HG03342 (cell line): Measurements from ENCODE around the gene ATG4B.

ENCODE experiments used
- ATAC-seq: cut with Tn5 transposase; IDR thresholded peaks from one replicate; pipeline ENCODE4 v1.9.1; 2021; ENCODE audit warnings: mild to moderate bottlenecking, moderate library complexity; ENCODE audit not compliant: unreplicated experiment

Gene ATG4B

DNA sequence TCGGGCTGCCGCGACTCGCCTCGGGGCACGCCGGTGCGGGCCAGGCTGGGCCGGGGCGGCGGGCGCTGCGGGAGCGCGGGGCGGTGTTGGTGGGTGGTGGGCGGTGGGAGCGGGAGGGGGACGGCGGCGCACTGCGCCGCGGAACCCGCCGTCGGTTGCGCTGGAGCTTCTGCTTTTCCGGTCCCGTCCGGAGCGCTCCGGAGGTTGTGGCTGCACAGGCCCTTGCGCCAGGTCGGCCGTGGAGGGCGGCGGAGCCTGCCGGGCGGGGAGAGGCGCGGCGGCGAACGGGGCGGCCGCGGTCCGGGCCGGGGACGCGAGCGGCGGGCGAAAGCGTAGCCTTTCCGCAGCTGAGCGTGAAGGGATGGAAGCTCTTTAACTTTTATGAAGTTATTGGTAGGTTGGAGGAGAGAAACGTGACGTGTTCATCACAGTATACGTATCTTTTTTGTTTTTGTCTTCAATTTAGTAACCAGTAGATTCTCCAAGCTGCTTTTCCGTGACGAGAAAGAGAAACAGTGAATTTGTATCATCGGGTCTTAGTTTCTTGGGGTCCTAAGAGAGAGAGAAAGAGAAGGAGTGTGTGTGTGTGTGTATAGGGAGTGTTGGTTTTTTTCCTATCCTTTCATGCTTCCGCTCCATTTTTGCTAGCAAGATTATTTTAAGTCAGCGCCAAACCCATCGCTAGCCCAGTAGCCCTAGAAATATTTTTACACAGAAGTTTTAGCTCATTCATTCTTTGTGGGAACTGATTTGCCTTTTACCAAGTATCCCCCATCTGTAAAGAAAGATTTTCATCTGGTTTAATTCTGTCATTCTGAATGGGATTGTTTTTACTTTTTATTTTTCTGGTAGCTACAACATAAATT, 535 bp downstream of the ATG4B start:
- peak; percentile 26 for ATAC-seq

DNA sequence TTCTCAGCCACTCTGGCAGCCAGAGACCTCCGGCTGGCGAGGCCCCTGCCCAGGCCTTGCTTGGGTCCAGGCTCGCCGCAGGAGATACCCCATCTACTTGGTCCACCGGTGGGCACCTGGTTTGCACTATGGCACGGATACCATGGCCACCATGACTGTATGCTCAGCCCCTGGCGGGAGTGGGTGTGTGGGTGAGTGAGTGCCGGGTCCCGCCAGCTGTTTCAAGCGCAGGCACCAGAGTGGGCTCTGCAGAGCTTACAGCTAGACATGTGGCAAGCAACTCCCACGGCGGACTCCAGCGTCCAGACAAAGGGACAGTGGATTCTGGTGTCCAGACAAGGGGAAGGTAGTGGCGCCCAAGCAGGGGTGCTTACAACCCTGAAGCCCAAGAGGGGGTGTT, 1.4 kb downstream of the ATG4B start:
- no peak for ATAC-seq

DNA sequence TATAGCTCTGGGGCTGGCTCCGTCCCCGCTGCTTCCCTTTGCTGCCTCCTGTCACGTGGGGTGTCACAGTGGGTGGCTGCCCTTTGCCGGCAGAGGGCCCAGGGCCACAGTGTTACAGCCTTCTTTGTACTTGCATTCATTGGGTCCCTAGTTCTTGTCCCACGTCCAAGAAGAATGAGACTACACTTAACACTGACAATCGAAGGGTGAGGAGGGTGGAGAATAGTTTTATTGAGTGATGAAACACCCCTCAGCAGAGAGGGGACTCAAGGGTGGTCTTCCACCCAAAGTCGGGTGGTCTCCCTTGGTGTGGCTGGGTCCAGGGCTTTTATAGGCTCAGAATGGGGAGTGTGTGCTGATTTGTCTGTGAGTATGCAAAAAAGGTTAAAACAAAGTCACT, 1.9 kb downstream of the ATG4B start:
- no peak for ATAC-seq

DNA sequence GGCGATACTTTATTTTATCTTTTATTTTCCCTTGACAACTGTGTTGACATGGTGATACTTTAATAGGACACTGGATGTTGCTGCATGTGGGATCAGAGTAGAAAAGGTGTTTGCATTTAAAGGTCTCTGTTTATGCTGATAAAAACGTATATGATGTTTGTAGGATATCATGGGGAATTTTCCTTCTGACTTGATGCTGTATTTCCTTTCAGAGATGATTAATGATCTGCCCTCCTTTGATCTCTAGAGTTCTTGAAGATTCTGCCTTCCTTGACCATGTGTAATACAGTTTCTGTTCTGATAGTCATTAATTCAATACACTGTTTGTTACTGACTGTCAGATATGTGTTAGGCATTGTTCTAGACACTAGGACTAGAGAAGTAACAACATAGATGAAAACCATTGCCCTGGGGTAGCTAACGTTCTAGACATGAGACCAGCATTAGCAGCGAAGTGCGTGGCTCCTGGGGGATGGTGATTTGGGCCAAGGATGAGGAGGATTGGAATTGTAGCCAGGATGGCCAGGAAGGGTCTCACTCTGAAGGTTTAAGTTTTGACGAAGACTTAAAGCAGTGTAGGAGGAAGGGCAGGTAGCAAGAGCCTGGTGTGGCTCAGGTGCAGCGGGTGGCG, 2.8 kb downstream of the ATG4B start:
- ATAC-seq = no peak

DNA sequence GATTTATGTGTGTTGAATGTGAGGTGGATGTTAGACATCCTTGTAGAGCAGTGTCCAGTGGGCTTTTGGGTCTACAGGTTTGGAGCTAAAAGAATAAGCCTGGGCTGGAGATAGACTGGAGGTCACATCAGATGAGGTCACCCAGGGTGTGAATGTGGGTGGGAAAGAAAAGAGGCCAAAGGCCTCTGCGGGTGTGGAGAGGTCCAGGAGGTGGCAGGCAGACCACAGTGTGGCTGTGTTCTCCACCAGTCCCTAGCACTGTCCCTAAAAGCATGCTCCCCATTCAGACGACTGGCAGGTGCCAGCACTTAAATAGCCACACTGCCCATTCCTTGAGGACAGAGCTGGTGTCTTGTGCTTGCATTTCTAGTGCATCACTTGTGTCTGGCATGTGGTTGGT, 4.1 kb downstream of the ATG4B start:
- ATAC-seq = no peak

DNA sequence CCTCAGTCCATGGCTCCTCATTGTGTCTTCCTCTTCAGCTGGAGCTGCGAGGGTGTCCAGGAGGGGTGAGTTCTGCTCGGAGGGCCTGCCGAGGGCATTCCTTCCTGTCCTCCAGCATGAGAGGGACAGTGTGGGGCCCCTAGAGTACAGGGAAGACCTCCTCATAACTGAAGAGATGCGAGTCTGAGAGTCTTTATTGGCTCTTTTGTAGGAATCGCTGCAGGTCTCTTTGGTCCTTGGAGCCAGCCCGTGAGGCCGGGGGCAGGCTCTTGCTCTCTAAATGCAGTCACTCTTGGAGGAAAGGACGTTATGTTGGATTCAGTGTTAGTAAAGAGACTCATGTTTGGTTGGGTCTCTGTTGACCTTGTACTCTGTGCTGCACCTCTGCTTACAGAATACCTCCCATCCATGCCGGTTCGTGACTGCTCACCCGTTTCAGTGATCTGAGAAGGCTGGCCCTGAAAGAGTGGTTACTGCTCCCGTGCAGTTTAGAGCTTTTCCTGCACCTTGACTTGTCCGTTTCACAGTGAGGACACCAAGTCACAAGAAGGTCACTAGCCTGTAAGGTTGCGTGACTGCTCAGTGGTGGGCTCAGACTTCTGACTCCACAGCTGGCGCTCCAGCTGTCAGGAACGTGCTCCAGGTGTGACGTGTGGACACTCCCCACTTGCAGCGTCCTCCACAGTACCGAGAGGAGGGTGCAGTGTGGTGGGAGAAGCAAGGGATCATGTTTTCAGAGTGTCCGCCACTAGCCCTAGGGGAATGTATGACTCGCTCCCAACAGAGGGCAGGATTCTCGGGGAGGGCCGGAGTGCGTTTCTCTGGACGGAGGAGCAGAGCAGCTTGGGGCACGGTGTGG, 7.8 kb downstream of the ATG4B start:
- no peak for ATAC-seq

DNA sequence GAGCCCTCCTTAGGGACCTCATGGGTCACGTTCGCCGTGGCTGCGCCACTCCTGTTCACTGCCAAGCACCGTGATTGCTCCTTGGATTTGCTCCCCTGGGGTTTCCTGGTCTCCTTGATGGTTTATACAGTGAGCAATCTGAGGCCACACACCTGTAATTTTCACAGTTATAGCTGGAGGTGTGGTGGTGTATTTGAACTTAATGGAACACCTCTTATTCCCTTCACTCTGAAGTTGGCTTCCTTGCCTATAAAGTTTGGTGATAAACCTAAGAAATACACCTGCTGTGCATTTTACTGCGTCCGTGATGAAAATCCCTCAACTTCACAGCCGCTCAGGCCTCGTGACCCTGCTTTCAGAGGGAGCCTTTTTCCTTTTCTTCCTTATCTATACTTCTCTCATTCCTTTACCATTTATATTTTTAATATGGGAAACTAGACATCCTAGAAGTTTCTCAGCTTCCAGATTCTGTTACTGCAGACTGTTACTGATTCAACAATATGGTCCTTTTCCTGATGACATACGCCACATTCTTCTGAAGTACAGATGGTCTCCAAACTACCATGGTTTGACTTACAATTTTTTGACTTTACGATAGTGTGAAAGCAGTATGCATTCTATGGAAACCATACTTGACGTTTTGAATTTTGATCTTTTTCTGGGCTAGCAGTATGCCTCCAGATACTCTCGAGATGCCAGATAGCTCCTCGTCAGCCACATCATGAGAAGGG, 8.6 kb downstream of the ATG4B start:
- ATAC-seq = no peak

DNA sequence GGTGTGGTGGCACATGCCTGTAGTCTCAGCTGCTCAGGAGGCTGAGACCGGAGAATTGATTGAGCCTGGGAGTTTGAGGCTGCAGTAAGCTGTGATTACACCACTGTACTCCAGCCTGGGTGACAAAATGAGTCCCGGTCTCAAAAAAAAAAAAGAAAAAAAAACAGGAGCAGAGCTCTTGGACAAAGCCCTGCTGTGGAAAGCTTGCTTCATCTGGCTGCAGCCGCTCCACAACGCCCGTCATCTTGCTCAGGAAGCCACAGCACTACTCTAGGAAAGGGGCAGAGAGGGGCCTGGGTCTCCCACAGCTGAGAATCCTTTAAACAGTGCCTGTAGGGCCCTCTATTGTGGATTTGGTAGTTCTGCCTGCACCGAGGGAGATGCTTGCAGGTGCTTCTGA, 11.0 kb downstream of the ATG4B start:
- ATAC-seq = no peak

DNA sequence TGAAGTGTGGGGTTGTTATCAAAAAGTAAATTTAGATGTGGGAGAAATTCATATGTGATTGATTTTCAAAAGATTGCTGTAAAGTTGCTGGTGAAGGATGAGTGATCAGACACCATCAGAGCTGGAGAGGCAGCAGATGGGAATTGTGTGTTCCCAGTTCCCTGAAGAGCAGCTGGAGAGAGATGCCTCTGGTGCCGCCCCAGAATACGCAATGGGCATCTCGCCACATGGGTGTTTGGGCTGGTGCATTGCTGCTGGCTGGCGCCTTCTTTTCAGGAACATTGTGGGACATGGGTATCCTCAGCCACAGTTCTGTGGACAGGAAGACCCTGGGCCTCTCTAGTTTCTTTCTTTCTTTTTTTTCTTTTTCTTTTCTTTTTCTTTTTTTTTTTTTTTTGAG, 11.9 kb downstream of the ATG4B start:
- ATAC-seq = no peak

DNA sequence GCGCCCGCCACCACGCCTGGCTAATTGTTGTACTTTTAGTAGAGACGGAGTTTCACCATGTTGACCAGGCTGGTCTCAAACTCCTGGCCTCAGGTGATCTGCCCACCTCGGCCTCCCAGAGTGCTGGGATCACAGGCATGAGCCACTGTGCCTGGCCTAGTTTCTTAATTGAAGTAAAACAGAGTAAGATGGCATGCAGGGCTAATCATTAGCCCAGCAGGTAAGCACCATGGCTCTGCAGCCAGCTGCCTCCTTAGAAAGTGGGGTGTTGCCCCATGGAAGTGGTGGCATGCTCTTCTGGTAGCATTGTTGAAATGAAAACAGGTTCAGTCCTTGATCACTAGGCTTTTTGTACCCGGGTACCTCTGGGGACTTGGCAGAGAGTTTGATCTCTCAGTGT, 12.4 kb downstream of the ATG4B start:
- ATAC-seq = no peak

DNA sequence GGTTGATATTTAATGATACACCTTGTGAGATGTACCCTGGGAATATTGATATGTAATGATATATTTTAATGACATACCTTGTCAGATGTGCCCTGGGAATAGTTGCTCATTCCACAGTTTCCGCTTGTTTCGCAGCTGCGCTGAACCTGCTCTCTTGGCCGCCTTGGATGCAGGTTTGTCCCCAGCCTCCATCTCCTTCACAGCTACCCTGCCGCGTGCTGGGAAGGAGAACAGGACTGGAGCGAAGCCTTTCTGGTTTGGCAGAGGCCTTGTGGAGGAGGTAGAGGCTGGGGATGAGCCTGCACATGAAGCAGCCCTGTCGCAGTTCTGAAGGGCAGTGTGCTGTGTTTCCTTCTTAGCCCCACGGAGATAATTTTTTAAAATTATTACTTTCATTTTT, 14.6 kb downstream of the ATG4B start:
- no peak for ATAC-seq

DNA sequence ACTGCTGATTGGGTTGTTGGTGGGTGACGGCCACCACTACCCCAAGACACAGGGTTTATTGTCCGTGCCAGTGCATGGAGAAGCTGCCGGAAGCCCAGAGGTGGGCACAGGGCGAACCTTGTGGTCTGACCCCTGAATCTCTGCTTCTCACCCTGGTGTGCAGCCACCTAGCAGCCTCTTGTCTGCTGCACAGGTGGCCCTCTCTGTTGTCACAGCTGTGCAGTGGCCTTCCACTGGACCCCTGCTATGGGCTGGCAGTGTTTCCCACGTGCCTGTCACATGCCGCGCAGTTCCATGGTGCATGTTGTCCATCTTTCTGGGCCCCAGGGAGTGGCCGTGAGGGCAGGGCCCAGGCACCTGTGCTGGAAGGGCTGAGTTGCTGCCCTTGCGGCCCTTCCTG, 15.2 kb downstream of the ATG4B start:
- ATAC-seq = no peak

DNA sequence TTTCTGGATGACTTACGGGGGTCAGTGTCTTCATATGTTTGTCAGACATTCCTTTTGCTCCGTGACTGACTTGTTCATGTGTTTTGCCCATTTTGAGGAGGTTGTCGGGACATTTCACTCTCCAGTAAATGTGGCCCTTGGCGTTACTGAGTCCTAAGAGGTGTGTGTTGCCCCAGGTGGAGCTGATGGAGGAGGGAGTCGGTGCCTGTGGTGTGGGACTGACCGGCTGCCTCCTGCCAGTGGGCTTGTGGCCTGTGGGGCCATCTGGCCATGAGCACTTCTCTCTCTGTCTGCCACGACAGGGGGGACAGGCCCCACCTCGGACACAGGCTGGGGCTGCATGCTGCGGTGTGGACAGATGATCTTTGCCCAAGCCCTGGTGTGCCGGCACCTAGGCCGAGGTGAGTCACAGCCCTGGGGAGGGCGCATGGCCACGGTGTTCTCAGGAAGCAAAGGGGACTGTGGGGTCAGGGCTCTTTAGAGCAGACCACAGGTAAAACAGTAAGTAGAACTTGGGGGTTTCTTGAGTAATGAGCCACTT, 15.8 kb downstream of the ATG4B start:
- ATAC-seq = no peak

DNA sequence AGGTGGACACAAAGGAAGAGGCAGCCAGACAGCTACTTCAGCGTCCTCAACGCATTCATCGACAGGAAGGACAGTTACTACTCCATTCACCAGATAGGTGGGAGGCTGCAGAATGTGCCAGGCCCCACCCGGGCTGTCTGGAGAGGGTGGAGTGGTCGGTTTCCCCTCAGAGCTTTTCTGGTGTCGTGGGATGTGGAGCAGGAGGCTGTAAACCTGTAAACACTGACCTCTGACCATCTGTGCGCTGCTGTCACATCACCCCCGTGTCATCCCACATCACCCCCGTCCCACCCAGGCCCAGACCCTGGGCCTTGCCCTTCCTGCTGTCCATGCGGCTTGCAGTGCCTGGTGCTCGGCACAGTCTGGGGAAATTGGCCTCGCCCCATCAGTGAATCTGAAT, 17.1 kb downstream of the ATG4B start:
- no peak for ATAC-seq

DNA sequence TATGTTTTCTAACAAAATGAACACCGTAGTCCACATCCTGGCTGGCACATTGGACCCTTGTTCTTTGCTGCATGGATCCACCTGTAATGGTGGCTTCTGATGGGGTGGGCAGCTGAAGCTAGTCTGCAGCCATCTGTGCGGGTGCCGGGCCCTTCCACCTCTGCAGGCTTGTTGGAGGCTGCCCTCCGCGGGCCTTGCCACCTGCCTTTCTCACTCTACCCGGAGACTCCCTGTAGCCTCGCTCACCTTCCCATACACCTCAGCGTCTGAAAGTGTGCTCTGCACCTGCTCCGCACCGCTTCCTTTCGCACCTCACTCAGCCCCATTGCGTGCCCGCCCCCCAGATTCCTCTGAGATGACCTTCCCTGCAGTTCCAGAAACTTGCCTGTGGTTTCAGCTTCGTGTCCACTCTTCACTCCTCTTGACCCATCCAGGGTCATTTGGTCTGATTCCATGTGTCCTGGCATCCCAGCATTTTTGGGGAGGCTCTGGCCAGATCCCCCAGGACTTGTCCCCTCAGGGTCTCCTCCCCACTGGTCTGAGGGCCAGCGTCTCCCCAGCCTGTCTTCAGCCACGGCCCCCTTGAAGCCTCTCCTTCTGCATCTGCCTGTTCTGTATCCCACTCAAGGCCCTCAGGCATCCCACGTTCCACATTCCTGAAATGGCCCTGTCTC, 18.2 kb downstream of the ATG4B start:
- ATAC-seq = no peak

DNA sequence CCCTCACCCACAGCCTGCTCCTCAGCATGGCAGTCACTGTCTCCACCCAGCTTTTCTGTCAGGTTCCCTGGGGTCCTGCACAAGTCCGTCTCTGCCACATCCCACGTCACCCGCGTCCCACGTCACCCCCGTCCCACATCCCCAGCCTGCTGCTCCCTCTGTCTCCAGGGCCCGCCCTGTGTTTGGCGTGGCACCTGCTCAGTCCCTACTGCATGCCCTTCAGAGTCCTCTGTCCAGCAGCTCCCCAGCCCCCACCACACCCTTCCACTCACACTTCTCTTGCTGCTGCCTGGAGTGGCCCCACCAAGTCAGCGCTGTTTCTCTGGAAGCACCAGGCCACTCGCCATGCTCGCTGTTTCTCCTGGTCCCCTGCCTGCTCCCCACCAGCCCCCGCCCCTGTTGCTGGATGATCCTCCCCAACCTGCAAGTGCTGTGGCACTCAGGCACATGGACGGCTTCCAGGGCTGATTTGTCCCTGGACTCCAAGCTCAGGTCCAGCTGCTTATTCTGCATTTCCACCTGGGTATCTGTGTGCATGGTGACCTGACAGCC, 18.8 kb downstream of the ATG4B start:
- ATAC-seq = no peak

DNA sequence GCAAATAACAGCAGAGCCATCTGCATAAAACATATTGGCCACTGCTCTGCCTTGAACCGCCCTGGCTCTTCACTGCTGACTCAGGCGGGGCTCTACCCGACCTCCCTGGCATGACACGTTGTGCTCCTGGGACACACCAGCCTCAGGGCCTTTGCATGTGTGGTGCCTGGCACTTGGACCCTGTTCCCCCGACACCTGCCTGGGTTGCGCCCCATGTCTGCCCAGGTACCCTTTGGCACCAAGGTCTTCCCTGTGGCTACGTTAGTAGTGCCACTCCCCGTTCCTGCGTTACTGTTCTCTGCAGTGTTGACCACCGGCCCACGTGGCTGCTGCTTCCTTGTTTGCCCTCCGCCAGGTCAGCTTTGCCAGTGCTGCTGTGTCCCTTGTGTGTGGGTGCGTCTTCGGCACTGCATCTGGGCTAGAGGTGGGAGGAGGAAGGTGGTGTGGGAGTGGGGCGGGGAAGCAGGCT, 20.3 kb downstream of the ATG4B start:
- ATAC-seq = no peak

DNA sequence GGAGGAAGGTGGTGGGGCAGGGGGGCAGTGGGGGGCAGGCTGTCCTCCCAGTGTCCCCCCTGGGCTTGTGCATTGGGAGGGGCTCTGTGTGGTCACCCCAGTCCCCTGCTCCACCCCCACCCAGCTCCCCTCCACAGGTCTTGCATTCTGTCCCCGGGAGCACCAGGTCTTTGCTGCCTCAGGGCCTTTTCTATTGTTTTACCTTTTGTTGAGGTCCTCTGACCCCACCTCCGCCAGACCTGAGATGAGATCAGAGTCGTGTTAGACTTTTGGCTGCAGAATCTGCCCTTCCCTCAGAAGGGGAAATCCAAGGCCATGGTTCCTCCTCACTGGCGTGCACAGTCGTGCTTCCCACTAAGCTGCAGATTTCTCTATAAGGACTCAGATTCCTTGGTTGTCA, 20.8 kb downstream of the ATG4B start:
- no peak for ATAC-seq

DNA sequence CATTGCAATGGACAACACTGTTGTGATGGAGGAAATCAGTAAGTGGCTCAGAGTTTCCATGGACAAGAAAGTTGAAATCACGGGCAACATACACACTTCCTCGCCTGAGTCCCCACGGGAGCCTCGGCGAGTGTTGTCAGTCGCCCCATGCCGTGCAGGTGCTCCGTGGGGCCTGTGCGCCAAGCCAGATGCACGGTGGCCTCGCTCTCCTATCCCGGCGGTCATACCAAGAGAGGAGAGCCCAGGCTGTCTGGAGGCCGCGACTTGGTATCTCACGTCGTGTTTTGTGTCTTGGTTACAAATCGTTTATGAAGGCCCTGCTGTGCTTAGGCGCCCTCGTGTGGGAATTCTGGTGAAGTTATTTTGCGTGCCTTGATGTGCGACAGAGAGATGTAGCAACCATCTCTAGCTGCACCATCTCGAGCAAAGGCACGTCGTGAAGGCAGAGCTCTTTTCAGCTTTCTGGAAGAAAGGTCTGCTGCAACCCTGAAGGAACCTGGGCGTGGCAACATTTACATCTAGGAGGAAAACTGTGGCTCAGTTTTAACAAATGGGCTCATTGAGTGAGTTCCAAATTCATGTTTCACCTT, 21.8 kb downstream of the ATG4B start:
- ATAC-seq = no peak
